ENCODE data around the gene PARN.

DNA sequence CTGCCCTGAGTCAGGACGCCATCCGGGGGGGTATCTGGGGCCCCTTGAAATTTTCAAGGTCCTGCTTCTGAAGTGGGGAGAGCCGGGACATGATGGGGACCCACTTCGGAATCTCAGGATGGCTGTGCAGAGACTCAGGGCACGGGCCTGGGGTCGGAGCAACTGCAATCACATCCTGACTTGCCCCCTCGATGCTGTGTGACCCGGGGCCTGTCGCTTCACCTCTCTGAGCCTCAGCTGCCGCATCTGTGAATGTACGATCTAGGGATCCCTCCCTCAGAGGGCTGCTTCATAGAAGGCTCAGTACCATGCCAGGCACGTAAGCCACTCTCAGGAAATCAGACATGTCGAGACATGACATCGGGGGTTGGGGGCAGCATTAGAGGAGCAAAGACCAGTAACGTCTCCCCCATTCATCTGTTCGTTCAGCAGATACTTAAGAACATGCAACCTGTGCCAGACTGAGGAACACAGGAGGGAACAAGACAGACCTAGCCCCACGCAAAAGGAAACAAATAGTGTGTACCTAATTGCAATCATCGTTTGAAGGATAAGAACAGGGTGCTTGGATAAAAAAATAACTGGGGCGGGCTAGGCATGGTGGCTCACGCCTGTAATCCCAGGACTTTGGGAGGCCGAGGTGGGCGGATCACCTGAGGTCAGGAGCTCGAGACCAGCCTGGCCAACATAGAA, 229.6 kb downstream of the PARN start:
- no peak for TF ChIP-seq POLR2AphosphoS5 (IDR thresholded peaks at IDR 0.05; ENCODE audit: low read depth, low read length)
- TF ChIP-seq CTCF (IDR thresholded peaks at IDR 0.05), result no peak
- TF ChIP-seq SIN3A (IDR thresholded peaks at IDR 0.05; ENCODE audit: borderline replicate concordance, insufficient read depth, low read depth, low read length), result no peak
- TF ChIP-seq TCF7L2 (IDR thresholded peaks at IDR 0.05; ENCODE audit: low read depth, low read length), result no peak
- no peak for TF ChIP-seq REST (IDR thresholded peaks at IDR 0.05; ENCODE audit: insufficient read depth in 1 of 2, low read depth in 2 of 2, low read length in 1 of 2)
